ENCODE results near the gene IL12RB2.
"Not testable (repeated sequence)": the region's sequence is repeated elsewhere in the genome, so short reads cannot be mapped to it uniquely, and the experiment has no call there.

IL12RB2 gene

GRCh38 chr1:67407498-67407897, 99.8 kb downstream of the IL12RB2 start:
- H3K4me3 ChIP-seq (ENCODE audit: low read depth, low read length): no peak overlapping the region
- H3K27me3 ChIP-seq (ENCODE audit: control insufficient read depth, insufficient read depth, low read length): no peaks in the 10 kb centered on the region
- peaks cover 3% of the 10 kb centered on the region for H3K4me1 ChIP-seq (ENCODE audit: control insufficient read depth, insufficient read depth, low read length)
- H3K9ac ChIP-seq (ENCODE audit: low read depth, low read length): no peak overlapping the region
- no peaks in the 10 kb centered on the region for H3K9me3 ChIP-seq (ENCODE audit: control insufficient read depth, insufficient read depth, low read length)
- H3K36me3 ChIP-seq (ENCODE audit: control insufficient read depth, insufficient read depth, low read length): peaks cover 4% of the 10 kb centered on the region

GRCh38 chr1:67408148-67408547, 100.5 kb downstream of the IL12RB2 start:
- H3K4me1 ChIP-seq (ENCODE audit: control insufficient read depth, insufficient read depth, low read length): peaks cover 3% of the 10 kb centered on the region
- H3K9me3 ChIP-seq (ENCODE audit: control insufficient read depth, insufficient read depth, low read length): no peaks in the 10 kb centered on the region
- no peaks in the 10 kb centered on the region for H3K27me3 ChIP-seq (ENCODE audit: control insufficient read depth, insufficient read depth, low read length)
- H3K36me3 ChIP-seq (ENCODE audit: control insufficient read depth, insufficient read depth, low read length): peaks cover 4% of the 10 kb centered on the region
- H3K4me3 ChIP-seq (ENCODE audit: low read depth, low read length): no peak overlapping the region
- H3K9ac ChIP-seq (ENCODE audit: low read depth, low read length): no peak overlapping the region

GRCh38 chr1:67413101-67413500, 105.4 kb downstream of the IL12RB2 start:
- H3K9me3 ChIP-seq (ENCODE audit: control insufficient read depth, insufficient read depth, low read length); H3K4me3 ChIP-seq (ENCODE audit: low read depth, low read length); H3K9ac ChIP-seq (ENCODE audit: low read depth, low read length); H3K27me3 ChIP-seq (ENCODE audit: control insufficient read depth, insufficient read depth, low read length); H3K4me1 ChIP-seq (ENCODE audit: control insufficient read depth, insufficient read depth, low read length): not testable (repeated sequence)
- peaks cover 32% of the 10 kb centered on the region for H3K36me3 ChIP-seq (ENCODE audit: control insufficient read depth, insufficient read depth, low read length)

- peaks cover 40% of the 10 kb centered on the region for H3K36me3 ChIP-seq (ENCODE audit: control insufficient read depth, insufficient read depth, low read length)
- no peaks in the 10 kb centered on the region for H3K27me3 ChIP-seq (ENCODE audit: control insufficient read depth, insufficient read depth, low read length)
- no peaks in the 10 kb centered on the region for H3K9me3 ChIP-seq (ENCODE audit: control insufficient read depth, insufficient read depth, low read length)
- peaks cover 3% of the 10 kb centered on the region for H3K4me1 ChIP-seq (ENCODE audit: control insufficient read depth, insufficient read depth, low read length)
- no peak overlapping the region for H3K4me3 ChIP-seq (ENCODE audit: low read depth, low read length)
- H3K9ac ChIP-seq (ENCODE audit: low read depth, low read length): no peak overlapping the region
Measured at GRCh38 chr1:67414574-67414973, 106.9 kb downstream of the IL12RB2 start.

GRCh38 chr1:67415041-67415440, 107.4 kb downstream of the IL12RB2 start:
- Histone ChIP-seq H3K4me1 (ENCODE audit: control insufficient read depth, insufficient read depth, low read length) (no peaks in the 10 kb centered on the region), H3K36me3 (ENCODE audit: control insufficient read depth, insufficient read depth, low read length) (peaks cover 40% of the 10 kb centered on the region), H3K9me3 (ENCODE audit: control insufficient read depth, insufficient read depth, low read length) (no peaks in the 10 kb centered on the region), H3K9ac (ENCODE audit: low read depth, low read length) (no peak overlapping the region), H3K4me3 (ENCODE audit: low read depth, low read length) (no peak overlapping the region), H3K27me3 (ENCODE audit: control insufficient read depth, insufficient read depth, low read length) (no peaks in the 10 kb centered on the region)

- H3K4me3 ChIP-seq (ENCODE audit: low read depth, low read length); H3K27me3 ChIP-seq (ENCODE audit: control insufficient read depth, insufficient read depth, low read length); H3K4me1 ChIP-seq (ENCODE audit: control insufficient read depth, insufficient read depth, low read length); H3K9me3 ChIP-seq (ENCODE audit: control insufficient read depth, insufficient read depth, low read length); H3K9ac ChIP-seq (ENCODE audit: low read depth, low read length): not testable (repeated sequence)
- peaks cover 55% of the 10 kb centered on the region for H3K36me3 ChIP-seq (ENCODE audit: control insufficient read depth, insufficient read depth, low read length)
Measured at GRCh38 chr1:67417733-67418132, 110.1 kb downstream of the IL12RB2 start.

GRCh38 chr1:67418839-67419586, 111.3 kb downstream of the IL12RB2 start:
- no peak overlapping the region for H3K4me3 ChIP-seq (ENCODE audit: low read depth, low read length)
- H3K9me3 ChIP-seq (ENCODE audit: control insufficient read depth, insufficient read depth, low read length): no peaks in the 10 kb centered on the region
- peaks cover 57% of the 10 kb centered on the region for H3K36me3 ChIP-seq (ENCODE audit: control insufficient read depth, insufficient read depth, low read length)
- no peaks in the 10 kb centered on the region for H3K27me3 ChIP-seq (ENCODE audit: control insufficient read depth, insufficient read depth, low read length)
- no peak overlapping the region for H3K9ac ChIP-seq (ENCODE audit: low read depth, low read length)
- no peaks in the 10 kb centered on the region for H3K4me1 ChIP-seq (ENCODE audit: control insufficient read depth, insufficient read depth, low read length)

GRCh38 chr1:67420835-67421492, 113.3 kb downstream of the IL12RB2 start:
- H3K4me3 ChIP-seq (ENCODE audit: low read depth, low read length): no peak overlapping the region
- no peaks in the 10 kb centered on the region for H3K27me3 ChIP-seq (ENCODE audit: control insufficient read depth, insufficient read depth, low read length)
- no peaks in the 10 kb centered on the region for H3K9me3 ChIP-seq (ENCODE audit: control insufficient read depth, insufficient read depth, low read length)
- H3K36me3 ChIP-seq (ENCODE audit: control insufficient read depth, insufficient read depth, low read length): peaks cover 53% of the 10 kb centered on the region
- no peak overlapping the region for H3K9ac ChIP-seq (ENCODE audit: low read depth, low read length)
- no peaks in the 10 kb centered on the region for H3K4me1 ChIP-seq (ENCODE audit: control insufficient read depth, insufficient read depth, low read length)

GRCh38 chr1:67427465-67427864, 119.8 kb downstream of the IL12RB2 start:
- peaks cover 30% of the 10 kb centered on the region for H3K36me3 ChIP-seq (ENCODE audit: control insufficient read depth, insufficient read depth, low read length)
- peak overlapping the region; percentile 27 for H3K9ac ChIP-seq (ENCODE audit: low read depth, low read length)
- H3K9me3 ChIP-seq (ENCODE audit: control insufficient read depth, insufficient read depth, low read length): no peaks in the 10 kb centered on the region
- H3K4me1 ChIP-seq (ENCODE audit: control insufficient read depth, insufficient read depth, low read length): no peaks in the 10 kb centered on the region
- H3K27me3 ChIP-seq (ENCODE audit: control insufficient read depth, insufficient read depth, low read length): no peaks in the 10 kb centered on the region
- H3K4me3 ChIP-seq (ENCODE audit: low read depth, low read length): peak overlapping the region; percentile 91

GRCh38 chr1:67427947-67428346, 120.3 kb downstream of the IL12RB2 start:
- Histone ChIP-seq H3K4me1 (ENCODE audit: control insufficient read depth, insufficient read depth, low read length) (no peaks in the 10 kb centered on the region), H3K4me3 (ENCODE audit: low read depth, low read length) (peak overlapping the region; percentile 91), H3K27me3 (ENCODE audit: control insufficient read depth, insufficient read depth, low read length) (no peaks in the 10 kb centered on the region), H3K9me3 (ENCODE audit: control insufficient read depth, insufficient read depth, low read length) (no peaks in the 10 kb centered on the region), H3K36me3 (ENCODE audit: control insufficient read depth, insufficient read depth, low read length) (peaks cover 29% of the 10 kb centered on the region), H3K9ac (ENCODE audit: low read depth, low read length) (peak overlapping the region; percentile 98)

- Histone ChIP-seq H3K27me3 (ENCODE audit: control insufficient read depth, insufficient read depth, low read length) (no peaks in the 10 kb centered on the region), H3K36me3 (ENCODE audit: control insufficient read depth, insufficient read depth, low read length) (peaks cover 23% of the 10 kb centered on the region), H3K9ac (ENCODE audit: low read depth, low read length) (peak overlapping the region; percentile 98), H3K9me3 (ENCODE audit: control insufficient read depth, insufficient read depth, low read length) (no peaks in the 10 kb centered on the region), H3K4me1 (ENCODE audit: control insufficient read depth, insufficient read depth, low read length) (no peaks in the 10 kb centered on the region), H3K4me3 (ENCODE audit: low read depth, low read length) (peak overlapping the region; percentile 91)
Measured at GRCh38 chr1:67429011-67429527, 121.4 kb downstream of the IL12RB2 start.
